Calu3 (cell line): ENCODE data around the gene HES3. TPM values are rescaled to one million over a fixed set of nuclear protein-coding genes. Genes with fewer than 3 reads are reported as not detected.

Experiments used
- BruUV-seq: library from RNA; stranded (reverse); fragments of 400-500 nt; replicated peaks from 2 replicates; lab custom pipeline; 2021; lab: Mats Ljungman, UMichigan
- CTCF ChIA-PET: fragments of 300-600 bp; sonication (Branson Sonifier 250); formaldehyde crosslinking; loops from one replicate; lab custom pipeline; 2022; ENCODE audit warnings: antibody characterized with exemption; lab: Charles Lee
- DNase-seq: peaks from one replicate; pipeline ENCODE4 v3.0.0; 2022
- H3K27ac Mint-ChIP-seq: one replicate; pipeline ENCODE4 v1.8.0; 2022; ENCODE audit warnings: mixed read lengths; ENCODE audit not compliant: unreplicated experiment
- H3K27me3 Mint-ChIP-seq: one replicate; pipeline ENCODE4 v1.8.0; 2022; ENCODE audit warnings: mixed read lengths; ENCODE audit not compliant: unreplicated experiment
- H3K36me3 Mint-ChIP-seq: one replicate; pipeline ENCODE4 v1.8.0; 2022; ENCODE audit warnings: mild to moderate bottlenecking, moderate library complexity, mixed read lengths; ENCODE audit not compliant: insufficient read depth, unreplicated experiment
- H3K4me1 Mint-ChIP-seq: one replicate; pipeline ENCODE4 v1.8.0; 2022; ENCODE audit warnings: mild to moderate bottlenecking, low read depth, mixed read lengths; ENCODE audit not compliant: unreplicated experiment
- H3K4me3 Mint-ChIP-seq: one replicate; pipeline ENCODE4 v1.8.0; 2022; ENCODE audit warnings: mild to moderate bottlenecking, low read depth, moderate library complexity, mixed read lengths; ENCODE audit not compliant: unreplicated experiment
- H3K9me3 Mint-ChIP-seq: one replicate; pipeline ENCODE4 v1.8.0; 2022; ENCODE audit warnings: low read depth, mixed read lengths; ENCODE audit not compliant: unreplicated experiment
- intact Hi-C: fragments of 100-400 bp; cut with micrococcal nuclease; formaldehyde crosslinking; loops from one replicate; pipeline ENCODE4 v1.10.0; 2022; ENCODE audit not compliant: unreplicated experiment
- total RNA-seq: library from RNA; stranded (reverse); gene quantifications from 2 replicates; pipeline ENCODE4 v1.2.3, GENCODE V29; 2022
- TF ChIP-seq, protein P1 (sequence below): fragments of 200-600 bp; IDR thresholded peaks from one replicate; pipeline ENCODE4 v1.8.0; 2022; ENCODE audit warnings: antibody characterized with exemption; ENCODE audit not compliant: unreplicated experiment

Gene HES3
- total RNA-seq, 1 experiment from 2014 or later = not detected

DNA sequence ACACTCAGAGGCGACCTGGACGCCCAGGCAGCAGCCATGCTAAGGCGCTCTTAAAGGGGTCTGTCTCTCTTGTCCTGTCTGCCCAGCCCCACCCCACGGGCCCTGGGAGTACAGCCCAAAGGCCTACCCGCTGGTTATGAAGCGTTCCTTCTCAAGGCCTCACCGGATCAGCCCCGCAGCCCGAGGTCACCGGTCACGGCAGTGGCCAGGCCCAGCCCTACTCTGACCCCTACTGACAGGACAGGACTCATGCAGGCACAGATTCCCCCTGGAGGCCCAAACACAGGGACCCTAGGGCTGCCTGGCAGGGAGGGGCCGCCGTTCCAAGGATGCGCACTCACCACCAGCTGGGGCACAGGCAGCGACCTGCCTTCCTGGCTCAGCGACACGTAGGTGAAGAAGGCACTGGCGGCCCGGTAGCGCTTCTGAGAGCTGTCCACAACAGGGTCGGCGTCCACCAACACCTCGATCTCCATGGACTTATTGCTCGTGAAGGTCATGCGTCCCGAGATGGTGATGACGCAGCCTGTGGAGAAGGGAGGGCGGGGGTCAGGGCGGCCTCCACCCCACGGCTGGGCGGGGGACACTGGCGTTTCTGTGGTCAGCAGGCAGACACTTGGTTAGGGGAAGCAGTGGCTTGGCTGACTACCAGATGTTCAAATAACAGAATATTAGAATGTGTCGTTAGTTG is 36.9 kb downstream of the HES3 start:
- Mint-ChIP-seq H3K36me3 (no peaks in the 10 kb centered on the region), H3K4me1 (no peaks in the 10 kb centered on the region), H3K4me3 (no peak overlapping the region), H3K27ac (no peak overlapping the region), H3K27me3 (no peaks in the 10 kb centered on the region), H3K9me3 (no peaks in the 10 kb centered on the region)
- CTCF ChIA-PET = no interaction called here
- DNase-seq = no peak
- TF ChIP-seq, protein P1, sequence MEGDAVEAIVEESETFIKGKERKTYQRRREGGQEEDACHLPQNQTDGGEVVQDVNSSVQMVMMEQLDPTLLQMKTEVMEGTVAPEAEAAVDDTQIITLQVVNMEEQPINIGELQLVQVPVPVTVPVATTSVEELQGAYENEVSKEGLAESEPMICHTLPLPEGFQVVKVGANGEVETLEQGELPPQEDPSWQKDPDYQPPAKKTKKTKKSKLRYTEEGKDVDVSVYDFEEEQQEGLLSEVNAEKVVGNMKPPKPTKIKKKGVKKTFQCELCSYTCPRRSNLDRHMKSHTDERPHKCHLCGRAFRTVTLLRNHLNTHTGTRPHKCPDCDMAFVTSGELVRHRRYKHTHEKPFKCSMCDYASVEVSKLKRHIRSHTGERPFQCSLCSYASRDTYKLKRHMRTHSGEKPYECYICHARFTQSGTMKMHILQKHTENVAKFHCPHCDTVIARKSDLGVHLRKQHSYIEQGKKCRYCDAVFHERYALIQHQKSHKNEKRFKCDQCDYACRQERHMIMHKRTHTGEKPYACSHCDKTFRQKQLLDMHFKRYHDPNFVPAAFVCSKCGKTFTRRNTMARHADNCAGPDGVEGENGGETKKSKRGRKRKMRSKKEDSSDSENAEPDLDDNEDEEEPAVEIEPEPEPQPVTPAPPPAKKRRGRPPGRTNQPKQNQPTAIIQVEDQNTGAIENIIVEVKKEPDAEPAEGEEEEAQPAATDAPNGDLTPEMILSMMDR = no peak
- intact Hi-C loops = no loop called here
- no TSS peak for BruUV-seq

DNA sequence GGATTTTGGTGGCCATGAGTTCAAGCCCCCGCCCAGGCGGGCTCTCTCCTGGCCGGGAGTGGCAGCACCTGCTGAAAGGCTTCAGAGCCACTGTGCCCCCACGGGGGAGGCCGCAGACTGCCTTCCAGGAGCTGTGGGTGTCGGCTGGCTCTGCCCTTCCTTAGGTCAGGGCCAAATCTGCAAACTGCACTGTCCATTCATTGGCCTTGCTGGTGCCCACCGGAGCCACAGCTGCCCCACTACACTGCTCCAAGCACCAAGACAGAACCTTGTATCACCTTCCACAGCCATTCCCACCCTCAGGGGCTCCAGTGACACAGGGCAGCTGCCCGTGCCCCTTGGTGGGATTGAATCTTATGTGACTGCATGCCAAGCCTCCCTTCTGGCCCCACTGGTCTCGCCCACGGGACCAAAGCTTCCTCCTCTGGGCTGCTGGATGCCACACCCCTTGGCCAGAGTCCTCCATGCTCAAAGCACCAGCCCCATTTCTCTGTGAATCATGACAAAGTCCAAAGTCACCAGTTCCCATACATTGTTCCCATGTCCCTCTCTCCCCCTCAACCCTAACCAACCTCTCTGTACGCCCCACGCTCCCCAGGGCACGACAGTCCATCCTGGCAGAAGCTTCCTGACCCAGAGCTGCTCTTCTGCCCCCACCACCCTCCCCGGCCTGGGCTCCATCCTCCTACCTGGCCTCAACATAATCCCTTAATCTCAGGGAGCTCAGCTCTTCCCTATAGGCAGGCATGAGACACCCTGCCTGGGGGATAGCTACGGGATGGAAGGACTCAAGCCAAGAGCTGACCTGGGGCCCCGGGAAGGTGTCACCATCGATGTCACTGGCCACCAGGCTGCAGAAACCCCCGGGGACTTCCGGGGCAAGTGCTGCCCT is 37.8 kb downstream of the HES3 start:
- H3K27ac Mint-ChIP-seq = no peak overlapping the region
- H3K9me3 Mint-ChIP-seq = no peaks in the 10 kb centered on the region
- no peaks in the 10 kb centered on the region for H3K27me3 Mint-ChIP-seq
- no peak overlapping the region for H3K4me3 Mint-ChIP-seq
- CTCF ChIA-PET = interaction anchor here (0.5 kb wide), 1 partner anchor 12 kb away, joined by 3 read pairs; no protein-coding TSS in a partner anchor
- no peak for DNase-seq
- TF ChIP-seq, protein P1 = no peak
- no TSS peak for BruUV-seq
- intact Hi-C loops = no loop called here
- H3K36me3 Mint-ChIP-seq = no peaks in the 10 kb centered on the region
- H3K4me1 Mint-ChIP-seq = no peaks in the 10 kb centered on the region

DNA sequence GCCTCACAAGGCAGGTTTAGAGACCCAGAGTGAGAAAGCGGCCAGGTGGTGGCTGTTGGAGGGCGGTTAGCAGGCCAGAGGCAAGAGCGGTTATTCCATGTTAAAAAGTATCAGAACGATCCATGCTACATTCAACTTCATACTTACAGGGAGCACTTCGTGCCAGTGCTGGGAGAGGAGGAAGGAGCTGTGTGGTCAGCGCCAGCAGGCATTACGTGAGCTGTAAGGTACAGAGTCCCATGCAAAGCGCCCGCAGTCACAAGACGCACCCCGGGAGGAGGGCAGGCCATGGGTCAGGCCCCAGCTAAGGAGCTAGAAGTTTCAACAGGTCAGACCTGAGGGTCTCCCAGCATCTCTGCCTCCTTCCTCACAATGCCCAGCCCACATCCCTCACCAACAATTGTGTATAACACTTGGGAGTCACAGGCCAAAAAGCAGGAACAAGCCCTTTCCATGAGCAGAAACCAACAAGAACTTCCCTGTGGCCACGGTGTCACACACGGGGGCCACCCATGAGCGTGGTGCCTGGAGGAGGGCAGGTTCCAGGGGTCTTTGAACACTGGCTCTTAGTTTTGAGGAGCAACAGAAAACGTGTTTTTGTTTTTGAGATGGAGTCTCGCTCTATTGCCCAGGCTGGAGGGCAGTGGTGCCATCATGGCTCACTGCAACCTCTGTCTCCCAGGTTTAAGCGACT is 38.7 kb downstream of the HES3 start:
- no TSS peak for BruUV-seq
- TF ChIP-seq, protein P1 = no peak
- Mint-ChIP-seq H3K9me3 (no peaks in the 10 kb centered on the region), H3K4me3 (no peak overlapping the region), H3K27me3 (no peaks in the 10 kb centered on the region), H3K27ac (no peak overlapping the region), H3K4me1 (no peaks in the 10 kb centered on the region), H3K36me3 (no peaks in the 10 kb centered on the region)
- intact Hi-C loops = no loop called here
- CTCF ChIA-PET = interaction anchor here (0.5 kb wide), 1 partner anchor 11 kb away, joined by 3 read pairs; no protein-coding TSS in a partner anchor
- DNase-seq = no peak

DNA sequence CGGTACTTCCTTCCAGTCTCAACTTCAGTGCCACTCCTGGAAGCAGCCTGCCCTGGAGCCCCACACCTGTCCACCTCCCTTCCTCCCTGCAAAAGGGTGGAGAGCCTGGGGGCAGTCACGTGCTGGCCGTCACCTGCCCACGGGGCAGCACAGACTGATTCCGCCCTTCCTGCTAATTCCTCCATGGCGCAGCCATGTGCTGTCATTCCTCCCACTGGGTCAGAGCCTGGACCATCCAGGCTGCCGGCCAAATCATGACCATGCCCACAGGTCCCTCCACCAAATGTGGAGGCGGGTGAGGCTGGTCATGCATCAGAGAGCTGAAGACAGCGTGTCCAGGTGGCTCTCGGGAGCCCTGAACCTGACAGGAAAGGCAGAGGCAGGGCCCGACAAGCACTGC is 41.4 kb downstream of the HES3 start:
- no peak for DNase-seq
- Mint-ChIP-seq H3K36me3 (no peaks in the 10 kb centered on the region), H3K9me3 (no peaks in the 10 kb centered on the region), H3K27ac (no peak overlapping the region), H3K4me1 (no peaks in the 10 kb centered on the region), H3K4me3 (no peak overlapping the region), H3K27me3 (no peaks in the 10 kb centered on the region)
- intact Hi-C loops = no loop called here
- TF ChIP-seq, protein P1 = no peak
- CTCF ChIA-PET = interaction anchor here (0.8 kb wide), 1 partner anchor 15 kb away, joined by 10 read pairs; no protein-coding TSS in a partner anchor
- no TSS peak for BruUV-seq
